Measurements from ENCODE around the gene FHOD3.

The FHOD3 gene

GRCh38 chr18:36769172-36769571 lies 471.7 kb downstream of the FHOD3 start:
- no peak for DNase-seq

- no peak for DNase-seq
Observed at GRCh38 chr18:36769611-36770314, 472.2 kb downstream of the FHOD3 start.

GRCh38 chr18:36770315-36770946 lies 472.9 kb downstream of the FHOD3 start:
- no peak for DNase-seq

- no peak for DNase-seq
Observed at GRCh38 chr18:36771245-36771644, 473.7 kb downstream of the FHOD3 start.

GRCh38 chr18:36772241-36772723 lies 474.8 kb downstream of the FHOD3 start:
- DNase-seq, result no peak

GRCh38 chr18:36775396-36775795 lies 477.9 kb downstream of the FHOD3 start:
- DNase-seq, result no peak

- no peak for DNase-seq
Observed at GRCh38 chr18:36776650-36777049, 479.1 kb downstream of the FHOD3 start.

GRCh38 chr18:36777566-36777965 lies 480.1 kb downstream of the FHOD3 start:
- no peak for DNase-seq

GRCh38 chr18:36780748-36781147 lies 483.2 kb downstream of the FHOD3 start:
- no peak for DNase-seq

GRCh38 chr18:36782710-36783109 lies 485.2 kb downstream of the FHOD3 start:
- no peak for DNase-seq

- DNase-seq, result no peak
Observed at GRCh38 chr18:36783792-36784191, 486.3 kb downstream of the FHOD3 start.

GRCh38 chr18:36786686-36787085 lies 489.2 kb downstream of the FHOD3 start:
- DNase-seq, result no peak

GRCh38 chr18:36792634-36793283 lies 495.2 kb downstream of the FHOD3 start:
- DNase-seq, result no peak

GRCh38 chr18:36798738-36799473 lies 501.4 kb downstream of the FHOD3 start:
- no peak for DNase-seq

- no peak for DNase-seq
Observed at GRCh38 chr18:36805105-36805504, 507.6 kb downstream of the FHOD3 start.

- no peak for DNase-seq
Observed at GRCh38 chr18:36808681-36809080, 511.2 kb downstream of the FHOD3 start.

- peak; percentile 74 for DNase-seq
Observed at GRCh38 chr18:36809590-36810381, 512.3 kb downstream of the FHOD3 start.

GRCh38 chr18:36811430-36811829 lies 513.9 kb downstream of the FHOD3 start:
- DNase-seq, result no peak

- no peak for DNase-seq
Observed at GRCh38 chr18:36811955-36812354, 514.4 kb downstream of the FHOD3 start.

- DNase-seq, result no peak
Observed at GRCh38 chr18:36812678-36813077, 515.2 kb downstream of the FHOD3 start.

- DNase-seq, result no peak
Observed at GRCh38 chr18:36813101-36813775, 515.7 kb downstream of the FHOD3 start.

- no peak for DNase-seq
Observed at GRCh38 chr18:36813824-36814223, 516.3 kb downstream of the FHOD3 start.

All from NCI-H2171 (cell line).